ENCODE data around the gene TUBGCP3.

The TUBGCP3 gene

GRCh38 chr13:112531263-112531794, 56.6 kb downstream of the TUBGCP3 start:
- no peak for DNase-seq (ENCODE audit: low read depth)
- TF ChIP-seq, protein P1, sequence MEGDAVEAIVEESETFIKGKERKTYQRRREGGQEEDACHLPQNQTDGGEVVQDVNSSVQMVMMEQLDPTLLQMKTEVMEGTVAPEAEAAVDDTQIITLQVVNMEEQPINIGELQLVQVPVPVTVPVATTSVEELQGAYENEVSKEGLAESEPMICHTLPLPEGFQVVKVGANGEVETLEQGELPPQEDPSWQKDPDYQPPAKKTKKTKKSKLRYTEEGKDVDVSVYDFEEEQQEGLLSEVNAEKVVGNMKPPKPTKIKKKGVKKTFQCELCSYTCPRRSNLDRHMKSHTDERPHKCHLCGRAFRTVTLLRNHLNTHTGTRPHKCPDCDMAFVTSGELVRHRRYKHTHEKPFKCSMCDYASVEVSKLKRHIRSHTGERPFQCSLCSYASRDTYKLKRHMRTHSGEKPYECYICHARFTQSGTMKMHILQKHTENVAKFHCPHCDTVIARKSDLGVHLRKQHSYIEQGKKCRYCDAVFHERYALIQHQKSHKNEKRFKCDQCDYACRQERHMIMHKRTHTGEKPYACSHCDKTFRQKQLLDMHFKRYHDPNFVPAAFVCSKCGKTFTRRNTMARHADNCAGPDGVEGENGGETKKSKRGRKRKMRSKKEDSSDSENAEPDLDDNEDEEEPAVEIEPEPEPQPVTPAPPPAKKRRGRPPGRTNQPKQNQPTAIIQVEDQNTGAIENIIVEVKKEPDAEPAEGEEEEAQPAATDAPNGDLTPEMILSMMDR (IDR thresholded peaks at IDR 0.05; ENCODE audit: insufficient read depth, low read depth, low read length, missing control alignments) = no peak
- no peak overlapping the region for H3K4me3 ChIP-seq (ENCODE audit: low read depth, low read length)

GRCh38 chr13:112530861-112531260, 57.1 kb downstream of the TUBGCP3 start:
- DNase-seq (ENCODE audit: low read depth) = no peak
- TF ChIP-seq, protein P1 (IDR thresholded peaks at IDR 0.05; ENCODE audit: insufficient read depth, low read depth, low read length, missing control alignments) = no peak

DNA sequence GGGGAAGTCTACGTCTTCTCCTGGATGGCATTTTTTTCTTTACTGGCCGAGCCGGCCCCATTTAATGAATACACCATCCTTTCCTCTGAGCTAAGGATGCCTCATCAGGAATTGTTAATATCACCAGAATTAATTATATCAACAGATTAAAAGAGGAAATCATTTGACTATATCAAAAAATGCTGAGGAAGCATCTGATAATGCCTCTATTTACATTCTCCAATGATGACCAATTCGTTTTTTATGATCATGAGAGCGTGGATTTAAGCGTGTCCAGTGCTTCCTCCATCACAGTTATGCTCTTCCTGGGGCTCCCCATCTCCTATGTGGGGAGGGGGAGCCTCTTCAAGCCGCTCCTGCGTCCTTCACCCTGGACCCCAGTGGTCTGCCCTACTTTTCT, 58.7 kb downstream of the TUBGCP3 start:
- no peak overlapping the region for H3K4me3 ChIP-seq (ENCODE audit: low read depth, low read length)
- TF ChIP-seq, protein P1 (IDR thresholded peaks at IDR 0.05; ENCODE audit: insufficient read depth, low read depth, low read length, missing control alignments) = no peak
- no peak for DNase-seq (ENCODE audit: low read depth)

More at GRCh38 chr13:112530861-112531260, 57.1 kb downstream of the TUBGCP3 start:
- no peak overlapping the region for H3K4me3 ChIP-seq (ENCODE audit: low read depth, low read length)

- no peak for DNase-seq (ENCODE audit: low read depth)
- TF ChIP-seq, protein P1 (IDR thresholded peaks at IDR 0.05; ENCODE audit: insufficient read depth, low read depth, low read length, missing control alignments) = no peak
- H3K4me3 ChIP-seq (ENCODE audit: low read depth, low read length) = no peak overlapping the region
These were observed 61.7 kb downstream of the TUBGCP3 start for GRCh38 chr13:112526146-112526853.

DNA sequence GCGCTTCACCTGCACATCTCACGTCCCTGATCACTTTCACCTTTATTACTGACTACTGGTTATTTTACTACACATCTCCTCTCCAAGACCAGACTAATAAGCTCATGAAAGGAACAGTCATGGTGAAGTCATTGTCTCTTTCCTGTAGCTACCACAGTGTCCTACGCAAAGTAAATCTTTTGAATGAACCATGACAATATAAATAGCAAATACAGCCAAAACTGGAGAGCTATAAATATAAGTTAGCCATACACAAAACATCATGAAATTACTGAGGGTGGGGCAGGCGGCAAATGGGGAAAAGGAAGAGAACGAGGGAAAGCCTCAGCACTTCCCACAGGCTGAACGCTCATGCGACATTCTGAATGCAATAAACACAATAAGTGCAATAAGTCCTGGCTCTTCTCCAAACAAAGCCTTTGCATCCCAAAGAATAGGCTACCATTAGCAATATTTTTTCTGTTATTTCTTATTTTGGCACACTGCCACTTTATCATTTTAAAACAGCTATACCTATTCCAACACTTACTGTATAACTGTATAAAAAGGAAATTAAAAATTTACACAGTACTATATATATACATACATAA, 62.5 kb downstream of the TUBGCP3 start:
- no peak for DNase-seq (ENCODE audit: low read depth)
- TF ChIP-seq, protein P1 (IDR thresholded peaks at IDR 0.05; ENCODE audit: insufficient read depth, low read depth, low read length, missing control alignments) = no peak
- no peak overlapping the region for H3K4me3 ChIP-seq (ENCODE audit: low read depth, low read length)

DNA sequence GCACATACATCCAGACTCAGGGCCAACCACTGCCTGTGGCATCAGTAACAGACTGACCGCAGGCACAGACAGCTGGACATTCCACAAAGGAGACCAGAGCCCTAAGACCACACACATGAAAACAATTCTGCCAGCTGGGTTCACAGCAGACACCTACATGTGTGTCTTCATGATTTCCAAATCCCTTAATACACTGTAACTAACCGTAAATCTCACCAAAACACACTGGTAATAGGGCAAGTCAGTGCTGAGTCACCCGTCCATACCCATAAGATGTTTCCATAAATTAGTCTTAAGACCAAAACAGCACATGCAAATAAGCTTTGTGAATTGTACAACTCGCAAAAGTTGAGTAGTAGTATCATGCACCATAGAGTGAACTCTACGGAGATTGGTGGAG, 65.4 kb downstream of the TUBGCP3 start:
- TF ChIP-seq, protein P1 (IDR thresholded peaks at IDR 0.05; ENCODE audit: insufficient read depth, low read depth, low read length, missing control alignments) = no peak
- no peak overlapping the region for H3K4me3 ChIP-seq (ENCODE audit: low read depth, low read length)
- no peak for DNase-seq (ENCODE audit: low read depth)
